GM12865 (cell line): ENCODE data around the gene ADCY3.

Experiments
- DNase-seq: peaks from one replicate; pipeline ENCODE4 v3.0.0; 2010; ENCODE audit warnings: low read depth
- H3K4me3 ChIP-seq: 2 replicates; pipeline ENCODE4 v1.5.1; 2011; ENCODE audit warnings: mild to moderate bottlenecking, low read depth, low read length, control low read depth
- TF ChIP-seq, protein P1 (sequence below): IDR thresholded peaks from 2 replicates; pipeline ENCODE4 v1.5.1; 2011; ENCODE audit warnings: low read length, control low read depth, low read depth, inconsistent platforms; ENCODE audit not compliant: insufficient read depth; ENCODE audit errors: missing control alignments

ADCY3 gene

DNA sequence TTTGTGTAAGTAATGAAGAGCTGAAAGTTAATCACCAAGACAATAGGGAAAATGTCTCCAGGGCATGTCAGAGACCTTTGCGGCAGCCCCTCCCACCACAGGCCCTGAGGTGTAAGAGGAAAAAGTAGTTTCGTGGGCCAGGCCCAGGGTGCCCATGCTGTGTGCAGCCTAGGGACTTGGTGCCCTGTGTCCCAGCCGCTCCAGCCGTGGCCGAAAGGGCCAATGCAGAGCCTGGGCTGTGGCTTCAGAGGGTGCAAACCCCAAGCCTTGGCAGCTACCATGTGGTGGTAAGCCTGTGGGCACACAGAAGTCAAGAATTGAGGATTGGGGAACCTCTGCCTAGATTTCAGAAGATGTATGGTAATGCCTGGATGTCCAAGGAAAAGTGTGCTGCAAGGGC, 74.3 kb downstream of the ADCY3 start:
- TF ChIP-seq, protein P1, sequence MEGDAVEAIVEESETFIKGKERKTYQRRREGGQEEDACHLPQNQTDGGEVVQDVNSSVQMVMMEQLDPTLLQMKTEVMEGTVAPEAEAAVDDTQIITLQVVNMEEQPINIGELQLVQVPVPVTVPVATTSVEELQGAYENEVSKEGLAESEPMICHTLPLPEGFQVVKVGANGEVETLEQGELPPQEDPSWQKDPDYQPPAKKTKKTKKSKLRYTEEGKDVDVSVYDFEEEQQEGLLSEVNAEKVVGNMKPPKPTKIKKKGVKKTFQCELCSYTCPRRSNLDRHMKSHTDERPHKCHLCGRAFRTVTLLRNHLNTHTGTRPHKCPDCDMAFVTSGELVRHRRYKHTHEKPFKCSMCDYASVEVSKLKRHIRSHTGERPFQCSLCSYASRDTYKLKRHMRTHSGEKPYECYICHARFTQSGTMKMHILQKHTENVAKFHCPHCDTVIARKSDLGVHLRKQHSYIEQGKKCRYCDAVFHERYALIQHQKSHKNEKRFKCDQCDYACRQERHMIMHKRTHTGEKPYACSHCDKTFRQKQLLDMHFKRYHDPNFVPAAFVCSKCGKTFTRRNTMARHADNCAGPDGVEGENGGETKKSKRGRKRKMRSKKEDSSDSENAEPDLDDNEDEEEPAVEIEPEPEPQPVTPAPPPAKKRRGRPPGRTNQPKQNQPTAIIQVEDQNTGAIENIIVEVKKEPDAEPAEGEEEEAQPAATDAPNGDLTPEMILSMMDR = no peak
- DNase-seq = no peak
- H3K4me3 ChIP-seq = no peak overlapping the region

GRCh38 chr2:24844023-24844685, 75.9 kb downstream of the ADCY3 start:
- no peak for DNase-seq
- TF ChIP-seq, protein P1 = no peak

GRCh38 chr2:24843330-24843860, 76.6 kb downstream of the ADCY3 start:
- TF ChIP-seq, protein P1 = no peak
- DNase-seq = no peak
- no peak overlapping the region for H3K4me3 ChIP-seq

More at GRCh38 chr2:24844023-24844685, 75.9 kb downstream of the ADCY3 start:
- no peak overlapping the region for H3K4me3 ChIP-seq

DNA sequence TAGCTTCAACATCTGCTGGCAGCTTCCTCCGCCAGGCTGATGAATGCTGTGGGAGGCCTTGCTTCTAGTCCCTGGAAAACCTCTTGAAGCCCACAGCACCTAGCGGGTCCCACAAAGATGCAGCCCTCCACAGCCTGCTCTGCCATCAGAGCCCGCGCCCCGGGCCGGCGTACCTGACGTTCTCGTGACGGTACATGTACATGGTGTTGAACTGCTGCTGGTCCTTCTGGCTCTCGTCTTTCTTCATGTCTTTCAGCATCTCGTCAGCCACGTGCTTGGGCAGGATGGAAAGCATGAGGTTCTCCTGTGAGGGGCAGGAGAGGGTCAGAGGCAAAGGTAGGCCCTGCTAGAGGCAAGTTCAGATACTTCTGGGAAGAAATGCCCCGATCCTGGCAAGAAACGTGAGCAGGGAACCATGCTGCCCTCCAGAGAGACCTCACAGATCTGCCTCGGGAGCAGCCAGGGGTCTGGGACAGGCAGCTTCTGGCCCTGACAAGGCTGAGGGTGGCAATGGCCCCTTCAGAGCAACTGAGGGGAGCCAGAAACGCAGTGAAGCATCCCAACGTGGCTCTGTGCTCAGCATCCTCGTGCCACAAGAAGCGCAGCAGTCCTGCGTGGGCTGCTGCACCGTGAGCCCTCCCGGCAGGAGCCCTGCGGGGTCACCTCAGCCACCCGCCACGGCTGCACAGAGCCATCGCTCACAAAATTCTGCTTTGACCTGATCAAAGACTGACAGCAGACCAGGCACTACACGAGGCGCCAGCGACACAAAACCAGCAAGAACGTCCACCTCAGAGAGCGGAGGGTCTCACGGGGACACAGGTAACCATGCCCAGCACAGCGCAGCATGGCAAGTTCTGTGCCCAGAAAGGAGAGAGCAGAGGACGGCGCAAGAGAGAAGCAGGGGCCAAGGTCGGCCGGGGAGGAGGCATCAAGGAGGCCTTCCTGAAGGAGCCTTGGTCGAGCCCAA, 77.7 kb downstream of the ADCY3 start:
- TF ChIP-seq, protein P1 = no peak
- DNase-seq = no peak
- H3K4me3 ChIP-seq = no peak overlapping the region

GRCh38 chr2:24840962-24841945, 78.8 kb downstream of the ADCY3 start:
- TF ChIP-seq, protein P1 = no peak
- no peak for DNase-seq
- no peak overlapping the region for H3K4me3 ChIP-seq

DNA sequence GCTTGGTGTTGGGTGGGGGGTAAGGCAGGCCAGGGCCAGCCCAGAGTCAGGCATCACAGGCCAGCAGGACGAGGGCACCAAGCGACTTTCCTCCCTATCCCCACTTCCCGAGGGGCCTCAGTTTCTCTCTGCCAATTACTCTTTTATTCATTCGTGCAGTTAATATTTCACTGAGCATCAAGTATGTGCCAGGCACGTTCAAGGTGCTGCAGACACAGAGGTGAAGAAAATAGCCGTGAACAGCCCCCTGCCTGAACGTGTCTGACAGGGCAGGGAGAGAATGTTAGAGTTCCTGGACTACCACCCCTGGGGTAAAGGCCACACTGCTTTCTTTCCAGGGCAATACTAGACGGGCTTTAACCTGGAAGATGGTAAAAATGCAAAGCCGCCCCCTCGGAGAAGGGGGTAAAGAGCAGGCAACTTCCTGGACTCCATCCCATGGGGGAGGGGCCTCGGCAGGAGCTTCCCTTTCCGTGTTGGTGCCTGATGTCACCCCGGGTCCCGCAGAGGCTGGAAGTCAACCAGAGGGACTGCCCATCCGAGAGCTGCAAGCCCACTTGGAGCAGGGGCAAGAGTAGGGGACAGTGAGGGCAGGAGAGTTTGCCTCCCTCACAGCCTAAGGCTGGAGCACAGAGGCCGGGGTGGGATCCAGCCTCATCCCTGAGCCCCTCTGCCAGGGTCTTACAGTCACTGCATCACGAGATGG, 79.7 kb downstream of the ADCY3 start:
- TF ChIP-seq, protein P1 = no peak
- DNase-seq = no peak
- no peak overlapping the region for H3K4me3 ChIP-seq
